CD4-positive, alpha-beta T cell treated with Interferon gamma for 1 hour (primary cell): ENCODE measurements around the gene EXOSC1.
"Not testable (repeated sequence)": the region's sequence is repeated elsewhere in the genome, so short reads cannot be mapped to it uniquely, and the experiment has no call there.

ENCODE experiments used
- DNase-seq: peaks from one replicate; pipeline ENCODE4 v3.0.0-alpha.2; 2020

The EXOSC1 gene

DNA sequence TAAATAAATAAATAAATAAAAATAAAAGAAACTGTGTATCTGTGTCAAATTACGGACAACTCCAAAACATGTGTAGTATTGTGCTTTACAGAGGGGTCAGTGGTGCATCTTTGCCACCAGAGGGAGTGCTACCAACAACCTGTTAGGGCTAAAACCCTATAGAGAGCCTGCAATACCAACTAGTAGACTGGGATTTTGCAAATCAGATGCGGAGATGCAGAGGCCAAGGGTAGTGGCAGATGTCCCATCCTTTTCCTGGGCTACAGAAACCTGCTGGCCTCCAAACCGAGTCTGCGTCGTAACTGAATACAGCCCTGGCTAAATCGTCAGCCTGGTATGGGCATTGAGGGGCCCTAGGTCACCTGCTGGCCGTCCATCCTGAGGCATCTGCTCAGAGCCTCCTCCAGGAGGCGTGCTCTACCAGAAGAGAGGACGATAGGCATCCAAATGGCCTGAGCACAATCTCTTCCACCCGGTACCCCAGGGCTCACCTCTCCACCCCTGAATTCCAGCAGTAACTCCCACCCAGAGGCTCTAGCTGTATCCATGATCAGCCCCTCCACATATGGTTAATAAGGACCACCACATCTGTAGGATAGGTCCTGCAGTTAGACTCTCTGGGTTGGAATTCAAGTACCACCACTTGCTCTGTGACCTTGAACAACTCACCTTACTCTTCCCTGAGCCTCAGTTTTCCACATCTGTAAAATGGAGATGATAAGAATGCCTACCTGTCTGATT lies 38.4 kb downstream of the EXOSC1 start:
- peak; percentile 69 for DNase-seq

DNA sequence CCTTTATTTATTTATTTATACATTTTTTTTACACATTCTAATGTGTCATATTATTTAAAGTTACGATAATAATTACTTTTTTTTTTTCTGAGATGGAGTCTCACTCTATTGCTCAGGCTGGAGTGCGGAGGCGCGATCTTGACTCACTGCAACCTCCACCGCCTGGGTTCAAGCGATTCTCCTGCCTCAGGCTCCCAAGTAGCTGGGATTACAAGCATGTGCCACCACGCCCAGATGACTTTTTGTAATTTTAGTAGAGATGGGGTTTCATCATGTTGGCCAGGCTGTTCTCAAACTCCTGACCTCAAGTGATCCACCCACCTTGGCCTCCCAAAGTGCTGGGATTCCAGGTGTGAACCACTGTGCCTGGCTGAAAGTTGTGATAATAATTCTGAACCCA lies 39.3 kb downstream of the EXOSC1 start:
- DNase-seq = not testable (repeated sequence)

DNA sequence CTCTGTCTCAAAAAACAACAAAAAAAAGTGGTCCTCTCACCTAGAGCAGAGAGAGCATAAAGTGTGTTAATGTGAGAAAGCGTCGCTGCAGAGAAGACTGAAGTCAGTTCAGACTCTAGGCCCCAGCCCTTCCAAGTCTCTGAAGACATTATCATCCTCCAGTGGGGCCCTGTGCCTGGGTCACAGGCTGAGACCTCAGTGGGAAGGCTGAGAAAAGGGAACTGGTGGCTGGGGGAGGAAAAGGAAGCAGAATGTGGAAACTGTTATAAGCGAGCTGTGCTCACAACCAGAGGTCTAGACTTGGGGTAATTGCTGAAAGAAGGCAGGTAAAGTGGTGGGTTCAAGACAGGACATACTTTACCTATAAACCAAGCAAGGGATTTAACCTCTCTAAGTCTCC lies 39.7 kb downstream of the EXOSC1 start:
- peak; percentile 48 for DNase-seq

DNA sequence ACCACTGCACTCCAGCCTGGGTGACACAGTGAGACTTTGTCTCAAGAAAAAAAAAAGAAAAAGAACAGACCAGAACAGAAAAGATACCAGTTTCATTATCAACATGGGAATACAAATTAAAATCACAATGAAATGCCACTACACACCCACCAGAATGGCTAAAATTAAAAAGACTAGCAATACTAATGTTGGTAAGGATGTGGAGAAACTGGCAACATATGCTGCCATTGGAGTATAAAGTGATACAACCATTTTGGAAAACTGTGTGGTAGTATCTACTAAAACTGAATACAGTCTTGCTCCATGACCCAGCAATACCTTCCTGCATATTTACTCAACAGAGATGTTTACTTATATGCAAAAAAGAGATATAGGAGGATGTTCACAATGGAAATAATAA lies 41.8 kb downstream of the EXOSC1 start:
- no peak for DNase-seq

DNA sequence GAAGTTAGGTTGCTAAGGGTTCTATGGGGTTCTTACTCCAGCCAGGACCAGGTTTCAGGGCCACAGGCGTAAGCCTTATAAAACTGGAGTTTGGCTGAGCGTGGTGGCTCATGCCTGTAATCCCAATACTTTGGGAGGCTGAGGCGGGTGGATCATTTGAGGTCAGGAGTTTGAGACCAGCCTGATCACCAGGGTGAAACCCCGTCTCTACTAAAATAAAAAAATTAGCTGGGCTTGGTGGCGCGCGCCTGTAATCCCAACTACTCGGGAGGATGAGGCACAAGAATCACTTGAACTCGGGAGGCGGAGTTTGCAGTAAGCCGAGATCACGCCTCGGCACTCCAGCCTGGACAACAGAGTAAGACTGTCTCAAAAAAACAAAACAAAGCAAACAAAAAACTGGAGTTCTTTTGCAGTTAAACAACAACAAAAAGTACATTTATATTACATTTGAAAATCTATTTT lies 44.3 kb downstream of the EXOSC1 start:
- no peak for DNase-seq

DNA sequence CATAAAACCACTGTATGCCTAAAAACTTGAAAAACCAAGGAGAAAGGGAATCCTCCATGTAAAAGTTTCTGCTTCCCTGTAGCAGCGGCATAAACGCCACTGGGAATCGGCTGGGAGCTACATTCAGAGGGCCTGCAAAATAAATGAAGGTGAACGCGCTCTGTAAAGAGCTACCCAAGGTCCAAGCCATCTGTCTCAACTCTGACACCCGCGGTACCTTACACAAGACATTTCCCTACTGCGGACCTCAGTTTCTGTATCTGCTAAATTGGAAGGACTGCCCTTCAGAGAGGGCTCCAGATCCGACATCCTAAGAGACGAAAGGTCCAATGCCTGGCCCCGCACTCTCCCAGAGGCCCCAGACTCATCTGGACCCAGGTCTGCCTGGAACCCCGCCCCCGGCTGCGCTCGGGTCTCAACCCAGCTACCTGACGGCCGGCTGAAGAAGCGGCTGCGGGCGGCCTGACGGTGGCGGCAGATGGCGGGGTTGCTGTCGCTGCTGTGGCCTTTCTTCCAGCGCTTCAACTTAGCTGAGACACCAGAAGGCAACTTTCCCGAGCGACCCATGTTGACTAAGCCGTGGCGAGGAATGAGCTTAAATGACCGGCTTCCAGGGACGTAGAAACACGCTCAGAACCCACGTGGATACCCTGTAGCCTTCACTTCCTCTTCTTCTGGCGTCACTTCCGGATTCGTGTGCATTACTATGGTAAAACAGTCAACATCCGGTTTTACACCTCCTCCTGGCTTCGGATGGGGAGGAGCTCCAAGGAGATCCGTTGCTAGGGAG lies 44.9 kb downstream of the EXOSC1 start, which contains the start of gene RRP12:
Gene RRP12 (minus strand): TSS at position 676 of the 790 bp plus-strand sequence. CDS start 109 bp downstream, at position 567.
- peak; percentile 95 for DNase-seq

DNA sequence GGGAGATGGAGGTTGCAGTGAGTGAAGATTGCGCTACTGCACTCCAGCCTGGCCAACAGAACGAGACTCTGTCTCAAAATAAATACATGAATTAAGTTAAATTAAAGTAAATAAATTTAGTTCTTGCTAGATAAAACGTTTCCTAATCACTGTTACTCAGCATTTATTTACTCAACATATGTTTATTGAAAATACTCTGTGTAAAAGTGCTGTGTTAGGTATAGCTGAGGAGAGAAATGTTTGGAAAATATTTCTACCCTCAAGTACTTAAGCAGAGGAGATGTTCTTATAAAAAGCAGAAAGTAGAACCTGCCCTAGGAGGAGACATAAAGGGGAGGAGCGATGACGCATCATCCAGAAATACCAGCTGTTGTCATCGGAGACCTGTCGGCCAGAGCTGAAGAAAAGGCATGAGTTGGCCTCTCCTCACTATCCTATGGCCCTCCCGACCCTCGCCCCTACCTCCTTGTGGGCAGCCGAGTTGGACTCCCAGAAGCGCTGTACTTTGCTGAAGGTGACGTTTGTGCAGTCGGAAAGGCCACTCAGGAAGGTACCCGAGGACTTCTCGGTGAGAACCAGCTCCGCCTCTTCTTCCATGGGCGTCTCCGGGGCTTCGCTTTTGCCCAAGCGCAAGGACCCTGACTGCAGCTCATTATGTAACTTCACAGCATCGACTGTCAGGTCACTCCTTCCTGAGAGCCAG lies 45.8 kb downstream of the EXOSC1 start:
- DNase-seq = peak; percentile 39

DNA sequence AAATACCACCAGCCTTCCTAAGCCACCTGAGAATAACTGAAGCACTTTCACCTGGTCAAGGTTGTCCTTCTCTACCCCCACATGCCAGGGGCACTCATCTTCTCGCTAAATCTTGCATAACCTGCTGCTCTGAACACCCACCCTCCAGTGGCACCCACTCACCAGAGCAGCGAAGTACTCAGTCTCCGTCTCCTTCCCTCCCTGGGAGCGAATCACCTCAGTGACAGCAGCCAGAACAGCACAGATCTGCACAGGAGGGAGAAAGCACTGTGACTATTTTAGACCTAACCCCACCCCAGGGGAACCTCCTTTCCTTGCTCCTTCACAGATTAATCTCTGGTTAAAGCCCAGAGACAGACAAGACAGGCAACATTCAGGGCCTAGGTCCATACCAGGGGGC lies 49.8 kb downstream of the EXOSC1 start:
- no peak for DNase-seq

DNA sequence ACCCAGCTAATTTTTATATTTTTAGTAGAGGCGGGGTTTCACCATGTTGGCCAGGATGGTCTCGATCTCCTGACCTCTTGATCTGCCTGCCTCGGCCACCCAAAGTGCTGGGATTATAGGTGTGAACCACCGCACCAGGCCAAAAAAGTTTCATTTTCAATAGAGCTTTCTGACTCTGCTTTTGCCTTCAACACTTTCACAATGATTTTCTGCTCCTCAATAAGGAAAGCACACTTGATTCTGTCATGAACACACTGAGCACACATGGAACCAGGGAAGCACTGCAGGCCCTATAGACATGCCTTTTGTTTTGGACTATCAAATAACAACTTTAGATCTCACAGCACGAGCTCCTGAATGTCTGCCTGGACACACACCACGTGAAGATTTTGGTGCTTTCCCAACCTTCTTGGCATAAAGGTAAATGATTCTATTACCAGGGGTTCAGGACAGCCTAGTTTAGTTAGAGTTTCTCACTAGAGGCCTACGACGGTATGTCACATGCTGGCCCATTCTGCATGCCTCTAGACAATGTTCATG lies 52.7 kb downstream of the EXOSC1 start:
- no peak for DNase-seq

DNA sequence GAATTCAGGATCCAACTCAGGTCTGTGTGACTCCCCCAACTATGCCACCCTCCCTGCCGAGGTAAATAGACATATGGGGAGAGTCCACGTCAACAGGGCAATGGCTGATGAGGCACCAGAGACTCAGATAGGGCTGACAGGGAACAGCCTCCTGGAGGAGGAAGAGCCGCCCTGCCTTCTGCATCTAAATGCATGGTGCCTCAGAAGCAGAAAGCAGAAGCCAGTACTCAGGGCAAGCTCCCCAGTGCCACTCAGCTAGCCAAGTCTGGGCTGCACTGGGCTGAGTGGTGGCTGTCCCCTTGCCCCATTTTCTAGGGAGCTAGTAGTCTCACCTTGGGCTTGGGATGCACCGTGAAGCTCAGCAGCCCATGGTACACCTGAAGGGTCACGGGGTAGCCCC lies 55.7 kb downstream of the EXOSC1 start:
- no peak for DNase-seq

DNA sequence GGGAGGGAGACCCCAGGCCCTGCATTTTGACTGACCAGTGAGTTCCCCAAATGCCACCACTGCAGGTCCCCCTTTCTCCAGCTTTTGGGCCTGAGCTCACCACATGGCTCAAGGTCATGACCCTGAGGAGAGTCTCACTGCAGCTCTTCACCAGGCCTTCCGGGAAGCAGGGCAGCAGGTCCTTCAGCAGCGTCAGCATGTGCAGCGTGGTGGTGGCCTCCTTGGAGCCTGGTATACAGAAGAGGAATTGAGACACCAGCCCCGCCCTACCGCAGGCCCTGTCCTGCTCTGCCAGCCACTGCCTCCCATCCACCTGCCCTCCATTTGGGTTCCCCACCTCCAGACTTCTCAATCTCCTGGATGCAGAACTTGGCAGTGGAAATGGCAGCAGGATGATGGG lies 57.7 kb downstream of the EXOSC1 start:
- peak; percentile 49 for DNase-seq
